Measurements from ENCODE around the gene CHST11. TPM values are rescaled to one million over a fixed set of nuclear protein-coding genes. Genes with fewer than 3 reads are reported as not detected.

CHST11 gene
- total and polyA plus RNA-seq, 7 donors = 0.60 to 22.8 (median 10.0) TPM

- Histone ChIP-seq H3K36me3 (no peaks in the 10 kb centered on the region), H3K9me3 (no peaks in the 10 kb centered on the region), H3K4me3 (no peak overlapping the region), H3K27me3 (no peaks in the 10 kb centered on the region), H3K4me1 (no peaks in the 10 kb centered on the region), H3K27ac (no peak overlapping the region)
- no peak for DNase-seq
- intact Hi-C loops (cut with DNase I) = no loop called here
- 78 to 84% methylated on average over 12 of the region's 12 CpGs for WGBS, 2 donors
- no peak for TF ChIP-seq POLR2AphosphoS5 (IDR thresholded peaks at IDR 0.05)
- no peak for TF ChIP-seq POLR2A (IDR thresholded peaks at IDR 0.05)
- TF ChIP-seq EP300 (IDR thresholded peaks at IDR 0.05) = no peak
- TF ChIP-seq CTCF (IDR thresholded peaks at IDR 0.05) = no peak
These were observed 118.9 kb downstream of the CHST11 start for GRCh38 chr12:104575442-104576186.

GRCh38 chr12:104576187-104576778 is 119.5 kb downstream of the CHST11 start:
- Histone ChIP-seq H3K4me1 (no peaks in the 10 kb centered on the region), H3K9me3 (no peaks in the 10 kb centered on the region), H3K27me3 (no peaks in the 10 kb centered on the region), H3K27ac (no peak overlapping the region), H3K36me3 (no peaks in the 10 kb centered on the region), H3K4me3 (no peak overlapping the region)
- TF ChIP-seq EP300 (IDR thresholded peaks at IDR 0.05) (no peak), POLR2AphosphoS5 (IDR thresholded peaks at IDR 0.05) (no peak)
- WGBS, 2 donors = 95% methylated on average over 6 of the region's 6 CpGs
- intact Hi-C loops (cut with DNase I) = no loop called here
- DNase-seq = no peak

- no peaks in the 10 kb centered on the region for H3K27me3 ChIP-seq
- H3K36me3 ChIP-seq = no peaks in the 10 kb centered on the region
- no peak for DNase-seq
- no peak overlapping the region for H3K27ac ChIP-seq
- H3K4me1 ChIP-seq = no peaks in the 10 kb centered on the region
- 64 to 79% methylated on average over 6 of the region's 6 CpGs for WGBS, 2 donors
- TF ChIP-seq POLR2AphosphoS5 (IDR thresholded peaks at IDR 0.05) = no peak
- TF ChIP-seq CTCF (IDR thresholded peaks at IDR 0.05) = no peak
- TF ChIP-seq EP300 (IDR thresholded peaks at IDR 0.05) = no peak
- TF ChIP-seq POLR2A (IDR thresholded peaks at IDR 0.05) = no peak
- H3K9me3 ChIP-seq = no peaks in the 10 kb centered on the region
- H3K4me3 ChIP-seq = no peak overlapping the region
- intact Hi-C loops (cut with DNase I) = no loop called here
These were observed 120.3 kb downstream of the CHST11 start for GRCh38 chr12:104576980-104577580.

GRCh38 chr12:104577581-104577981 is 120.8 kb downstream of the CHST11 start:
- no peaks in the 10 kb centered on the region for H3K4me1 ChIP-seq
- intact Hi-C loops (cut with DNase I) = no loop called here
- 61 to 78% methylated on average over 6 of the region's 6 CpGs for WGBS, 2 donors
- no peak overlapping the region for H3K4me3 ChIP-seq
- no peak for DNase-seq
- H3K27me3 ChIP-seq = no peaks in the 10 kb centered on the region
- H3K9me3 ChIP-seq = no peaks in the 10 kb centered on the region
- no peak overlapping the region for H3K27ac ChIP-seq
- TF ChIP-seq EP300 (IDR thresholded peaks at IDR 0.05) = no peak
- TF ChIP-seq POLR2AphosphoS5 (IDR thresholded peaks at IDR 0.05) = no peak
- TF ChIP-seq CTCF (IDR thresholded peaks at IDR 0.05) = no peak
- TF ChIP-seq POLR2A (IDR thresholded peaks at IDR 0.05) = no peak
- no peaks in the 10 kb centered on the region for H3K36me3 ChIP-seq

GRCh38 chr12:104578453-104578852 is 121.7 kb downstream of the CHST11 start:
- TF ChIP-seq EP300 (IDR thresholded peaks at IDR 0.05) = no peak
- no peak for TF ChIP-seq POLR2AphosphoS5 (IDR thresholded peaks at IDR 0.05)
- TF ChIP-seq POLR2A (IDR thresholded peaks at IDR 0.05) = no peak
- no peak for TF ChIP-seq CTCF (IDR thresholded peaks at IDR 0.05)
- no peak for DNase-seq
- WGBS, 2 donors = 78 to 83% methylated on average over 6 of the region's 6 CpGs
- Histone ChIP-seq H3K27ac (no peak overlapping the region), H3K4me1 (no peaks in the 10 kb centered on the region), H3K36me3 (no peaks in the 10 kb centered on the region), H3K9me3 (no peaks in the 10 kb centered on the region), H3K27me3 (no peaks in the 10 kb centered on the region), H3K4me3 (no peak overlapping the region)
- intact Hi-C loops (cut with DNase I) = no loop called here

Data from sigmoid colon (tissue), 7 donors.